AG04449 (cell line): ENCODE results near the gene CRIM1.

Experiments
- CTCF ChIA-PET: fragments of 350-600 bp; formaldehyde crosslinking; extraction: SDS; loops from one replicate; lab custom pipeline; 2021; ENCODE audit warnings: antibody characterized with exemption; lab: Yijun Ruan, JAX
- POLR2A ChIA-PET: fragments of 400-600, 350-600 bp; formaldehyde crosslinking; extraction: SDS; loops from one replicate; lab custom pipeline; 2020; ENCODE audit warnings: antibody characterized with exemption, inconsistent platforms; lab: Yijun Ruan, JAX
- DNase-seq: peaks from one replicate; pipeline ENCODE4 v3.0.0-alpha.2; 2010; ENCODE audit warnings: low read depth, low spot score
- H3K4me3 ChIP-seq: 2 replicates; pipeline ENCODE4 v1.5.1; 2011; ENCODE audit warnings: low read depth, mild to moderate bottlenecking, control low read depth, low read length
- TF ChIP-seq, protein P1 (sequence below): IDR thresholded peaks from one replicate; pipeline ENCODE4 v1.5.1; 2011; ENCODE audit warnings: mild to moderate bottlenecking, moderate library complexity, low read length, control low read depth, inconsistent platforms; ENCODE audit not compliant: insufficient read depth; ENCODE audit errors: missing control alignments

The CRIM1 gene

DNA sequence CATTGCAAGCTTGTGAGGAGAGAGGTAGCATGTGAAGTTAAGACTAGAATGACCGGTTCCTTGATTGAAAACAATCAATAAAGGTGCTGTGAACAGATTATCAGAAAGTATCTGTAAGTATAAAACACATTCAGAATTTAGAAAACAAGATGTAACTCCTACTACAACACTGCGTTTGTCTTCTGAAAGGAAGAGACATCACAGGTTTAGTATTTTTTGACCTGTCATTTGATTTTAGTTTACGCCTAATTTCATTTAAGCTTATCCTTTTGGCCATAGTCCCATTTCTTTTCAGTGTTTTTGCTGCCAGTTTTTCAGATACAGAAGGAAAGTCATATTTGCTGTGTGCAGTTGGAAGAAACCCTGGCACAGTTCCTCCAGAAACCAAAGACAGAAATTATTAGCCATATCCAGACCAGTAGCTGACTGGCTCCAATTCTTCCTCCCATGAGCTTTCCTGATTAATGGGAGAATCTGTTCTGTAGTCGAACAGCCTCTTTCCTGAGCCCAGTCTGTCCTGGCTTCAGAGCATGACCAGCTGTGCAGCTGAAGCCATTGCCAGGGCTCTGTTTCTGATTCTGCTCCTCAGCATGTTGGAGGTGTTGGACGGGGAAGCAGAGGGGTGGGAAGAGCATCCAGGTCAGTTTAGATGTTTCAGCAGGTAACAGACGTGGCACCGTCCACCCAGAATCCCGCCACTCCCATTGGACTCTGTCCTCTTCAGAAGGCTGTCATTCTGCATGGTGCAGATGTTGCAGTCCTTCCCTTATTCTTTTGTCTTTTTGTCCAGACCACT, 61.0 kb downstream of the CRIM1 start:
- ChIA-PET CTCF (interaction anchor here (1.1 to 2.7 kb wide), 4 partner anchors 12 to 44 kb away, joined by 3 to 8 read pairs (median 5); no protein-coding TSS in a partner anchor), POLR2A (interaction anchor here (1.1 kb wide), 1 partner anchor 45 kb away, joined by 3 read pairs; no protein-coding TSS in a partner anchor)
- DNase-seq = no peak
- TF ChIP-seq, protein P1, sequence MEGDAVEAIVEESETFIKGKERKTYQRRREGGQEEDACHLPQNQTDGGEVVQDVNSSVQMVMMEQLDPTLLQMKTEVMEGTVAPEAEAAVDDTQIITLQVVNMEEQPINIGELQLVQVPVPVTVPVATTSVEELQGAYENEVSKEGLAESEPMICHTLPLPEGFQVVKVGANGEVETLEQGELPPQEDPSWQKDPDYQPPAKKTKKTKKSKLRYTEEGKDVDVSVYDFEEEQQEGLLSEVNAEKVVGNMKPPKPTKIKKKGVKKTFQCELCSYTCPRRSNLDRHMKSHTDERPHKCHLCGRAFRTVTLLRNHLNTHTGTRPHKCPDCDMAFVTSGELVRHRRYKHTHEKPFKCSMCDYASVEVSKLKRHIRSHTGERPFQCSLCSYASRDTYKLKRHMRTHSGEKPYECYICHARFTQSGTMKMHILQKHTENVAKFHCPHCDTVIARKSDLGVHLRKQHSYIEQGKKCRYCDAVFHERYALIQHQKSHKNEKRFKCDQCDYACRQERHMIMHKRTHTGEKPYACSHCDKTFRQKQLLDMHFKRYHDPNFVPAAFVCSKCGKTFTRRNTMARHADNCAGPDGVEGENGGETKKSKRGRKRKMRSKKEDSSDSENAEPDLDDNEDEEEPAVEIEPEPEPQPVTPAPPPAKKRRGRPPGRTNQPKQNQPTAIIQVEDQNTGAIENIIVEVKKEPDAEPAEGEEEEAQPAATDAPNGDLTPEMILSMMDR = no peak
- H3K4me3 ChIP-seq = no peak overlapping the region

DNA sequence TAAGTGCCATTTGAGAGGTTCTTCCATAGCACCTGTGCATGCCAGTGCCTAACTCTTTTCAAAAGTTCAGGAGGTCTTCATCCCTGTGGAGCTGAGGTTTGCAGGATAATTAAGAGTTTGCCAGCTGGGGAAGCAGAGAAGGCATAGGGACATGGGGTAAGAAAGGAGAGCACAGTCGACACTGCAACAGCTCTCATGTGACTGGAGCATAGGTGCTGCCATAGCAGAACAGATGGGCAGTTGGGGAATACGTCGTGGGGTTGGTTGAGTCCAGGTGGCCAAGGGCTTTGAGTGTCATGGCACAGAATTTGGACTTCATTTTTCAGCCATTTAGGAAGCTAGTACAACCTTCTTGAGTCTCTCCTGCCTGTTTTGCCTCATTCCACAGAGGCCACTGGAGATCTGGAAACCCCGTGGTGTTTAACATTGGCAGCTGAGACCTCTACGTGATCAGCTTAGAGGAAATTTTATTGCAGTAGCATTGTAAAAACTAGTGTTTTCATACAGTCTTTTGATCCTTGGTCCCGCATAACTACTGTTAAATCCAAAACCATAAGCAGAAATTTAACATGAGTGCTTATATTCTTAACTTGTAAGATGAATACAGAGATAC, 65.1 kb downstream of the CRIM1 start:
- TF ChIP-seq, protein P1 = no peak
- no peak overlapping the region for H3K4me3 ChIP-seq
- no peak for DNase-seq
- POLR2A ChIA-PET = interaction anchor here (0.6 kb wide), 1 partner anchor 31 kb away, joined by 3 read pairs; no protein-coding TSS in a partner anchor
- CTCF ChIA-PET = no interaction called here

DNA sequence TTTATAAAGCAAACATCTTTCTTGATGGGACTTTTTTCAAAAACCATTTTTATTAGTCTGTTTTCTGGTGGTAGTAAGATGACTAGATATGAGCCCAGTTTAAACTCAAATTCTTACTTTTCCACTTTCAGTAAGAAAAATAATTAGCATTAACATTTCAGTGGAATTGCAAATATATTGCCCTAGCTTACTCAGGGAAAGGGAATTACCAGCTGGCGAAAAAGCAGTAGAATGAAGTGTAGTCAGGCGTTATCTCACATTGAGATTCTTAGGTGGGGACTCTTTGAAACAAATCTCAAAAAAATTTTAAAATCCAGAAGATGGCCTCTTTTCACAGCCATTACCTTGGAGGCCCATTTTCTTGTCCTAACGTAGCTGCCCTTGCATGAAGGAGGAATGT, 65.8 kb downstream of the CRIM1 start:
- no peak overlapping the region for H3K4me3 ChIP-seq
- no peak for DNase-seq
- TF ChIP-seq, protein P1 = no peak
- ChIA-PET POLR2A (no interaction called here), CTCF (interaction anchor here (1.4 to 2.0 kb wide), 3 partner anchors 12 to 61 kb away, joined by 3 to 8 read pairs (median 4); no protein-coding TSS in a partner anchor)

DNA sequence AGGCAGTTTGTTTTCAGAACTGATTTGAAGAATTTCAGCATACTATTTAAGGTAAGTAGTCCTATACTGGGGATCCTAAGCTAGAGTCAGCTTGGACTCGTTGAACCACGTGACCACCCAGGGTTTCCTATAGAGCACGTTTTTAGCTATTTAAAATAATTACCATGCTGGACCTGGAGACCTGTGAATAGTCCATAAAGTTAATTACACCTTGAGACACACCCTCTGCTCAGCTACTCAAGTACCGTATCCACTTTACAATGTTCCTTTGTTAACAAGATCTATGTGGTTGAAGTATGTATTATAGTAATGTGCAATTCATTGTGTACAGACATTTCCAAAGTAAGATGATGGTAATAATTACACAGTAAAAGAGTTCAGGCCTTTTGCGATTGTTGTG, 67.6 kb downstream of the CRIM1 start:
- CTCF ChIA-PET = interaction anchor here (1.6 to 2.1 kb wide), 4 partner anchors 9 to 70 kb away, joined by 3 to 8 read pairs (median 6); no protein-coding TSS in a partner anchor
- DNase-seq = no peak
- POLR2A ChIA-PET = interaction anchor here (0.9 to 1.1 kb wide), 2 partner anchors 10 to 38 kb away, joined by 3 to 4 read pairs; no protein-coding TSS in a partner anchor
- TF ChIP-seq, protein P1 = no peak
- no peak overlapping the region for H3K4me3 ChIP-seq

DNA sequence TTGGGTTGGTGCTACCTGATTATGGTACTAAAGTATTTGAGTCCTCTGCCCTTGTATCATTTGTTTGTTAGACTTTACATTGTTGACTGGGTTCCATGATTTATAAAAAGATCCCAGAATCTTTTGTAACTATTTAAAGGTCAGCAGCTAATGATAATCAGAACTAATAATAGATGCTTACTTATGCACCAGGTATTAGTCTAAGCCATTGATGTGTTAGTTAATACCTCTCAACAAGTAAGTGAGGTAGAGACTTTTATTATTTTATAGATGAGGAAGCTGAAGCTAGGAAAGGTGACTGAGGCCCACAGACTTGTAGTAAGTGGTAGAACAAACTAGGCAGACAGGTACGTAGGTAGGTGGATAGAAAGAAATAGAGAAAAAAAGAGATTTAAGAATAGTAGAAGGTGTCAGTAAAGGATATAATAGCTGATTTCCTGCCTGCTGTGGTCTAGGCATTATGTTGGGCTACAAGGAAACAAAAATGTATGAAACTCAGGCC, 68.1 kb downstream of the CRIM1 start:
- POLR2A ChIA-PET = interaction anchor here (0.9 kb wide), 1 partner anchor 9 kb away, joined by 3 read pairs; no protein-coding TSS in a partner anchor
- H3K4me3 ChIP-seq = no peak overlapping the region
- DNase-seq = no peak
- TF ChIP-seq, protein P1 = no peak
- CTCF ChIA-PET = interaction anchor here (1.6 to 2.1 kb wide), 3 partner anchors 9 to 71 kb away, joined by 3 to 8 read pairs (median 7); no protein-coding TSS in a partner anchor
